GM19025 (cell line): ENCODE results near the gene LZTS3.
"Not testable (repeated sequence)": the region's sequence is repeated elsewhere in the genome, so short reads cannot be mapped to it uniquely, and the experiment has no call there.

Experiments
- ATAC-seq: cut with Tn5 transposase; IDR thresholded peaks from one replicate; pipeline ENCODE4 v1.9.1; 2021; ENCODE audit warnings: mild to moderate bottlenecking, low read depth, moderate library complexity; ENCODE audit not compliant: unreplicated experiment

The LZTS3 gene

DNA sequence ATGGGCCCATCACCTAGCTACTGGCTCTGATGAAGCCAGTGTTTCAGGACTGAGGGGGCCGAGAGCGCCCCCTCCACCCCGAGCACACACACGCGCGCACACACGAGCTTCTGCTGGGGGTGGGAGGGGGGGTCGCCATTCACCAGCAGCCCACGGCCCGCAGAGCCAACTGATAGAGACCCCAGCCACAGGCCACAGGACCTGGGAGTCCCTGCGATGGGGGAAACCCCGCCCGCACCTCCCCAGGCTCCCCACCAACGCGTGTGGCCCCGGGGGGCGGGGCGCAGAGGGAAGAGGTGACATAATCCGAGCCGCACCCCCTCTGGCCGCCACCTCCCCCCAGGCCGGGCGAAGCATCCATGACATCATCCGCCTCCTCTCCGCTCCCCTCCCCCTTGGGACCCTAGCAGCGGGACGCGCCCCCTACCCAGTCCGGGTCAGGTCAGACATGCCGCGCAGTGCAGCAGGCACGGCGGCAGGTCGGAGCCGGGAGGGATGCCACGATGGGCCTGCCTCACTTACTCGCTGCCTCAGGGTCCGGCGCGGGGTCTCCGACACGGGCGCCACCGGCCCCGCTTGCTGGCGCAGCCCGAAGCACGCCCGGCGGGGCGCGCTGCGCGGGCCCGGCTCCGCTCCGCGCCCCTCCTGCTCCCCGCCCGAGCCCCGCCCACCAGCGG lies at the start of gene LZTS3:
LZTS3 (minus strand) TSS at position 617 of the 677 bp plus-strand sequence. CDS start 6,386 bp downstream, outside the sequence.
- peak; percentile 87 for ATAC-seq

DNA sequence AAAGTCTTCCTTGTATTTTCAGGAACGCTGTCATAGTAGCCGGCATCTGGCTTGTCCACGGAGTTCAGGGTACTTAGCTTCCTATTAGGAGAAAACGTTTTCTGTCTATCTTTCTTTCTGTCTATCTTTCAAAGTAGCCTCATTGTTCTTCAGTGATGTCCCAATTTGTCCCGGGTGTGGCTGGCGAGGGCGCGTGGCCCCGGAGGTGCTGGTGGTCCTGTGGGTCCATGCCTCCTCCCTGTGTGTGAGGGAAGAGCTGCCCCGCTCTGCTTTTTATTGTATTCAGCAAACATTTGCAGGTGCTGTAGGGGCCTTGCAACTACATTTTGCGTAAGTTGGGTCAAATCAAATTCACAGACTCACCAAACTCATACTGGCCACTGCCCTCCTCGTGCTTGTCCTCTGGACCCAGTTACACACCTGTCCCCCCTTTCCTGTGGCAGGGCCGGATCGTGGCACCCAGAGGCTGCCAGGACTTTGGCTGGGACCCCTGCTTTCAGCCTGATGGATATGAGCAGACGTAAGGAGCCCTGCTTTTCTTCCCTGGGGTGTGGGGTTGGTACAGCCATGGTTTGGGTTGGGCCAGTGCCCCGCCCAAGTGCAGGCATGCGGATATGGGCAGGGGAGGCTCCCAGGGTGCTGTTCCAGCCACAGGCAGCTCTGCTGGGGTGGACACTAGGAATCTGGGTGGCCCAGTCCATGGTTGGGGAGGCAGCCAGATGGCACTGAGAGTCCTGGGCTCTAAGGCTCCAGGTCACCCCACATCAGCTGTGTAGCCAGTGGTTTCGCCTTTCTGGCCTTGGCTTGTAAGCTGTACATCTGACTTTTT lies 48.3 kb upstream of the LZTS3 start:
- no peak for ATAC-seq

- no peak for ATAC-seq
Observed at GRCh38 chr20:3218307-3218988, 45.1 kb upstream of the LZTS3 start.

DNA sequence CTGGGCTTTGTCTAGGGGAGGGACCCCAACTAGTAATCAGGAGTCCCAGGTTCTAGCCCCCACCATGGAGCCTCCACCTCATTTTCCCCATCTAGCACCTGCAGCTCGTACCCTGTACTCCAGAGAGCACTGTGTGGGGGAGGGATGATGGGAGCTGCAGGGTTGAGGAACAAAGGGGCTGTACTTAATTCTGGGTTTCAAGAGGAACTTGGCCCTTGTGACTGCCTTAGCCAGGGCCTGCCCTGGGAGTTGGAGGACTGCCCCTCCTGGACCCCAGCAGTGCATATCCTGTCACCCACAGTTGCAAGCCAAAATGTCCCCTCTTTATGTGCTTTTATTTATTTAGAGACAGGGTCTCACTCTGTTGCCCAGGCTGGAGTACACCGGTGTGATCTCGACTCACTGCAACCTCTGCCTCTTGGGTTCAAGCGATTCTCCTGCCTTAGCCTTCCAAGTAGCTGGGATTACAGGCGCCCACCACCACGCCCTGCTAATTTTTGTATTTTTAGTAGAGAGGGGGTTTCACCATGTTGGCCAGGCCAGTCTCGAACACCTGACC lies 42.1 kb upstream of the LZTS3 start:
- not testable (repeated sequence) for ATAC-seq

GRCh38 chr20:3213226-3213625 lies 39.9 kb upstream of the LZTS3 start:
- ATAC-seq = no peak

DNA sequence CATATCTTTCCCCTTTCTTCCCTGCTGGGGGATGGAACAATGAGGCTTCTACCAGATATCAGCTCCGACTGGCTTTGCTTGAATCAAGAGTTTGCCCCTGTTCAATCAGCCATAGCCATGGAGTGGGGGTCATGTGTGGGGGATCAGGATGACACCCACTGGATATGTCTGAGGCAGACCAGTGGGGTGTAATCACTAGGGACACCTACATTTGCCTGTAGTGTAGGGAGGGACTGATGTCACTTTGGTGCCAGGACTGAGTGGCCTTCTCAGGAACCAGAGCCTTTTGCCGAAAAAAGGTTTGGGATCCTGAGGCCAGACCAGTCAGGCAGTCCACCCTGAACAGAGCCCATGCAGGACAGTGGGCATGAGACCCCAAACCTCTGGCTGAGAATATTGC lies 37.0 kb upstream of the LZTS3 start:
- no peak for ATAC-seq

DNA sequence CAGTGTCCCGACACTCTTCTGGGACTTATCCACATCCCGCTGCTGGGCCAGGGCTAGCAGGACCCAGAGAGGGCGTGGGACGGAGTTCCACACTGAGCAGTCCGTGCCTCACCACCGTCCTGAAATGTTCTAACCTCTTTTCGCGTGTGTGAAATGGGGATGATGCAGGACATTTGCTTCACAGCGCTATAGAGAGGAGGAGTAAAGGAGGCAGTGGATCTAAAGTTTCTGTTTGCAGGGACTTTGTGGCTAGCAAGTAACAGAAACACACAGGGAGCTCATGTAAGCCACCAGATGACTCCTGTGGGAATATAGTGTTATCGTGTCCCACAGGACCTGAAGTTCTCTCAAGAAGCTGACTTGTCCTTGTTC lies 36.6 kb upstream of the LZTS3 start:
- ATAC-seq = no peak

- no peak for ATAC-seq
Observed at GRCh38 chr20:3209257-3209945, 36.1 kb upstream of the LZTS3 start, which contains the start of gene ITPA. Gene ITPA, plus strand, starts transcription at chr20:3209498. Its CDS starts 54 bp downstream, at chr20:3209552.

DNA sequence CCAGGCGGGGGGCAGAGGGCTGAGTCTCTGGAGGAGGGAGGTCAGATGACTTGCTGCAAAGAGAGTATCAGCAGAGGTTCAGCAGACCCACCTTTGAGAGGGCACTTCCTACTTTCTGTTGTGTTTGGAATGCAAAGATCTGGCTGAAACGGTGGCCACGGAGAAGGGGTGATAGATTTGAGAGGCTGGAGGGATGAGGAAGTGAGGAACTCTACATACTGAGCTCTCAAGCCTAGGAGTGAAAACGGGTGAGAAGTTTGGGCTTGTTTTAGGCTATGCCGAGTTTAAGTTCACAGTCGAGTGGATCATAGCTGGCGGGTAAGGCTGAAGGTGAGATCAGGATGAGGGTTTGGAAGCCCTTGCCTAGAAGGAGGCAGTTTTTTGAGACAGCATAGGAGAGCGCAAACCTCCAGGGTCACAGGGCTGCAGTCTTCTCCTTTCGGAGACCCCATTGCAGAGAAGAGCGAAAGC lies 35.5 kb upstream of the LZTS3 start:
- no peak for ATAC-seq

- peak; percentile 78 for ATAC-seq
Observed at GRCh38 chr20:3204124-3204794, 30.9 kb upstream of the LZTS3 start, which contains the start of gene DDRGK1. Gene DDRGK1, minus strand, starts transcription at chr20:3204682. Its CDS starts 55 bp downstream, at chr20:3204627.

DNA sequence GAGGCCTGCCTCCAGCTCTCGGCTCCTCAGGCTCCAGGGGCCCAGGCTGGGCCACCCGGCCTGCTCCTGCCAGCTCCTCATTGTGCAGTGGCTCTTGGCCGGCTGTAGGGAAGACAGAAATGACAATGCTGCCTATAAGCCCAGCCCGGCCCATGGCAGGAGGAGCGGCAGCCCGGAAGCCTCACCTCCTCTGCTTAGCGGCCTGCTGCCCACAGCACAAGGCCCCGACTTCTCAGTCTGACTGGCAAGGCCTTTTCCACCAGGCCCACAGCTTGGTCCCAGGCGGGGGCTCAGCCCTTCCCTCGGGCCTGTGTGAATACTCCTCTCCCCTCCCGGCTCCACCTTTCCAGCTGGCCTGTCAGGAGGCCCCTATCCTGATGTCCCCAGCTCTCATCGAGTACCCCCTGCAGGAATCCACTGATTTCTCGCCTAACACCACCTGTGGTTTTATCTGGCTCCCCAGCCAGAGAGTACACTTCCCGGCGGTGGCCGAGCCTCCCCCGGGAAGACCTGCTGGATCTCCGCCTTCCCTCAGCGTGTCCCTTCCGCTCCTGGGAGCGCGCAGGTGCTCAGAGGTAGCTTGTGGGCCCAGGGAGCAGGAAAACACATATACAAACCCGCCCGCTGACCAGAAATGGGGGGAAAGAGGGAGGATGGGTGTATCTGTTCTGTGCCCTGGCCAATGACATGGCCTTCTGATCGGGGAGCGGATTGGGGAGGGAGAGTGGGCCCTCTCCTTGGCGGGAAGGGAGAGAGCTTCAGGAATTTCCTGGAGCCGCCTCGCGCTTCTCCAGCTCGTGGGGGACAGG lies 30.2 kb upstream of the LZTS3 start:
- ATAC-seq = no peak

DNA sequence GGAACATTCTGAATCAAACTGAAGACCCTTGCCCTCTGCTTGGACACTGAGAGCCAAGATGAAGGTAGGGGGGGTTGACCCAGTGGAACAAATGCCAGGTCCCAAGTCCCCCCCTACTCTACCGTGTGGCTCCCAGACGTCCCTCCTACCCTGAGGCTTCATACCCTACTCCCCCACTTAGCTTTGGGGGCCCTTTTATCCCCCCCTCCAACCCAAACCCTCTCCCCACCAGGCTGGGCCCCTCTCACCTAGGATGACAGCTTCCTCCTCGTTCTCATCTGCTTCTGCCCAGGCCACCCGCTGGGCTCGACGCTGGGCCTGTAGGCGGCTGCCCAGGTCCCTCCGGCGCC lies 29.6 kb upstream of the LZTS3 start:
- ATAC-seq = no peak

DNA sequence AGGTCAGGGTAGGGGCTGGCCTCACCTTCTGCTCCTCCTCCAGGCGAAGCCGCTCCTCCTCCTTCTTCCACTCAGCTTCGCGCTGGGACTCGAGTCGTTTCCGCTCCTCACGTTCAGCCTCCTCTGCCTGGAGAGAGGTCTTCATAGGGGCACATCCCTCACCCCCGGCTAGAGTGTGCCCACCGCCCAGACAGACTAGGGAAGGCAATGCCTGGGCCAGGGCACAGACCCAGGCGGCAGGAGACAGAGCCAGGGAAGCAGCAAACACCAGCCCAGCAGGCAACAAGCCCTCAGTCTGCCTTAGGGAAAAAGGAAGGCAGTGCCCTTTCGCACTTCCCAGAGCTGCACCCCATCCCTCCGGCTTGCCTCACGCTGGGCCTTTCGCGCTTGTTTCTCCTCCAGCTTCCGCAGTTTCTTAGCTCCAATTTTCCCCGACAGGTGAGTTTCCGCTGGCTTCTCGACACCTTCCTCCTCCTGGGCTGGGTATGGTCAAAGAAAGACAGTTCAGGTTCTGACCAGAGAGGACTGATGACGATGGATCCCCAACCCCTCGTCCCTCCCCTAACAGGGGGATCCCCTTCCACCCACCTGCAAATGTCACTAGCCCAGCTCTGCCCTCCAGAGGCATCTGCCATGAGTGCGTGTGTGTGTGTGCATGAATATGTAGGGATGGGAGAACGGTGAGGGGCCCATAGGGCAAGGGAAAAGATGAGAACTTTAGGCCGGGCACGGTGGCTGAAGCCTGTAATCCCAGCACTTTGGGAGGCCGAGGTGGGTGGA lies 26.8 kb upstream of the LZTS3 start:
- ATAC-seq = no peak

DNA sequence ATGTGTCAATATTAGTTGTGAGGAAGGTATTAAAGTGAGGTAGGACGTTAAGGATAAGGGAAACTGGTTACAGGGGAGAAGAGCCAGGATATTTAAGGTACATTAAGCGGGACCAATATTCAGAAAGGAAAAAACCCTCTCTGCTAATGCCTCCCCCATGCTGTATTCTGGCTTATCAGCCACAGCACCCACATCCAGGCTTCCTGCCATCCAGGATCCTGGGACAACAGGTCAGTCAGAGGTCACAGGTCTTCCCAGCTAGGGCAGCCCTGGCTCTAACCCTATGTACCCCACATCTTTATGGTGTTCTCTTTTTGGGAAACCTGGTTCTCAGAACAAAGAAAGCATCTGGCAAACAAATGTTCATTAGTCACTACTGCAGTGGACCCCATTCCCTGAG lies 25.9 kb upstream of the LZTS3 start:
- no peak for ATAC-seq

GRCh38 chr20:3195590-3196237 lies 22.4 kb upstream of the LZTS3 start:
- no peak for ATAC-seq

- no peak for ATAC-seq
Observed at GRCh38 chr20:3194617-3195280, 21.4 kb upstream of the LZTS3 start.
